Measurements from ENCODE around the gene CELSR3.

Gene CELSR3, protein sequence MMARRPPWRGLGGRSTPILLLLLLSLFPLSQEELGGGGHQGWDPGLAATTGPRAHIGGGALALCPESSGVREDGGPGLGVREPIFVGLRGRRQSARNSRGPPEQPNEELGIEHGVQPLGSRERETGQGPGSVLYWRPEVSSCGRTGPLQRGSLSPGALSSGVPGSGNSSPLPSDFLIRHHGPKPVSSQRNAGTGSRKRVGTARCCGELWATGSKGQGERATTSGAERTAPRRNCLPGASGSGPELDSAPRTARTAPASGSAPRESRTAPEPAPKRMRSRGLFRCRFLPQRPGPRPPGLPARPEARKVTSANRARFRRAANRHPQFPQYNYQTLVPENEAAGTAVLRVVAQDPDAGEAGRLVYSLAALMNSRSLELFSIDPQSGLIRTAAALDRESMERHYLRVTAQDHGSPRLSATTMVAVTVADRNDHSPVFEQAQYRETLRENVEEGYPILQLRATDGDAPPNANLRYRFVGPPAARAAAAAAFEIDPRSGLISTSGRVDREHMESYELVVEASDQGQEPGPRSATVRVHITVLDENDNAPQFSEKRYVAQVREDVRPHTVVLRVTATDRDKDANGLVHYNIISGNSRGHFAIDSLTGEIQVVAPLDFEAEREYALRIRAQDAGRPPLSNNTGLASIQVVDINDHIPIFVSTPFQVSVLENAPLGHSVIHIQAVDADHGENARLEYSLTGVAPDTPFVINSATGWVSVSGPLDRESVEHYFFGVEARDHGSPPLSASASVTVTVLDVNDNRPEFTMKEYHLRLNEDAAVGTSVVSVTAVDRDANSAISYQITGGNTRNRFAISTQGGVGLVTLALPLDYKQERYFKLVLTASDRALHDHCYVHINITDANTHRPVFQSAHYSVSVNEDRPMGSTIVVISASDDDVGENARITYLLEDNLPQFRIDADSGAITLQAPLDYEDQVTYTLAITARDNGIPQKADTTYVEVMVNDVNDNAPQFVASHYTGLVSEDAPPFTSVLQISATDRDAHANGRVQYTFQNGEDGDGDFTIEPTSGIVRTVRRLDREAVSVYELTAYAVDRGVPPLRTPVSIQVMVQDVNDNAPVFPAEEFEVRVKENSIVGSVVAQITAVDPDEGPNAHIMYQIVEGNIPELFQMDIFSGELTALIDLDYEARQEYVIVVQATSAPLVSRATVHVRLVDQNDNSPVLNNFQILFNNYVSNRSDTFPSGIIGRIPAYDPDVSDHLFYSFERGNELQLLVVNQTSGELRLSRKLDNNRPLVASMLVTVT (N-terminal part only)

DNA sequence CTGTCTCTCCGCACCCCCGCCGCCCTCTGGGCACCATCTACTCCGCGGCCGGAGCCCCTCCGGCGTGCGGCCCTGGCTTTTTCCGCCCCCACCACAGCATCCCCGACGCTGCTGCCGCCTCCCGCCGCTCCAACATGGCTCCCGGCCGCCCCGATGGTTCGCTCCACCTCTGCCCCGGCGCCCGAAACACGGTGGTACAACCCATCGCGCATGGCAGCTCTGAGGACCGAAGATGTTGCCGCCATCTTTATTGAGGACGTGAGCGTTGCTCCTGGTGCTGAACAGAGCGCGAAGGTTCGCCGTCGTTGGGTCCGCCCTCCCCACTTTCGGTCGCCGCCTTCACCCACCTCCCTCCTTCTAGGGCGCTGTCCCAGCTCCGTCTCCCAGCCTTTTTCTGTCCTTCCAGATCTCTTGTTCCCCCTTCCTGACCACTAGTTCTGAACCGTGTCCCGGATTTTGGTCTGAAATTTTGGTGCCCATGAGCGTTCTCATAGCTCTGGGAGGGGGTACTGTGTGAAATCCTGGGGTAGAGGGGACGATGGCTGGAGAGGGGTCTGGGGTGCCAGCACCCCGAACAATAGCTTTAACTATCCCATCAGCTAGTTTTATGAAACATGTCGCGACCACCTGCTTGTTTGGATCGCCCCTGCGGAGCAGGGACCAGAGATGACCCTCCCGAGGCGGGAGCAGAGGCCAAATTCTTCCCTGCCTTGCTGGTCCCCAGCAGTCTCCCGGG is at the start of gene CELSR3:
Gene CELSR3, minus strand, starts transcription at position 134 of the 736 bp plus-strand sequence. CDS start 252 bp downstream, outside the sequence.
- H3K27ac ChIP-seq: peak within 1 kb of the TSS; percentile 40; the same call in 1 of the 2 replicates
- TF ChIP-seq, protein P1, sequence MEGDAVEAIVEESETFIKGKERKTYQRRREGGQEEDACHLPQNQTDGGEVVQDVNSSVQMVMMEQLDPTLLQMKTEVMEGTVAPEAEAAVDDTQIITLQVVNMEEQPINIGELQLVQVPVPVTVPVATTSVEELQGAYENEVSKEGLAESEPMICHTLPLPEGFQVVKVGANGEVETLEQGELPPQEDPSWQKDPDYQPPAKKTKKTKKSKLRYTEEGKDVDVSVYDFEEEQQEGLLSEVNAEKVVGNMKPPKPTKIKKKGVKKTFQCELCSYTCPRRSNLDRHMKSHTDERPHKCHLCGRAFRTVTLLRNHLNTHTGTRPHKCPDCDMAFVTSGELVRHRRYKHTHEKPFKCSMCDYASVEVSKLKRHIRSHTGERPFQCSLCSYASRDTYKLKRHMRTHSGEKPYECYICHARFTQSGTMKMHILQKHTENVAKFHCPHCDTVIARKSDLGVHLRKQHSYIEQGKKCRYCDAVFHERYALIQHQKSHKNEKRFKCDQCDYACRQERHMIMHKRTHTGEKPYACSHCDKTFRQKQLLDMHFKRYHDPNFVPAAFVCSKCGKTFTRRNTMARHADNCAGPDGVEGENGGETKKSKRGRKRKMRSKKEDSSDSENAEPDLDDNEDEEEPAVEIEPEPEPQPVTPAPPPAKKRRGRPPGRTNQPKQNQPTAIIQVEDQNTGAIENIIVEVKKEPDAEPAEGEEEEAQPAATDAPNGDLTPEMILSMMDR (conservative IDR thresholded peaks at IDR 0.05): no peak

DNA sequence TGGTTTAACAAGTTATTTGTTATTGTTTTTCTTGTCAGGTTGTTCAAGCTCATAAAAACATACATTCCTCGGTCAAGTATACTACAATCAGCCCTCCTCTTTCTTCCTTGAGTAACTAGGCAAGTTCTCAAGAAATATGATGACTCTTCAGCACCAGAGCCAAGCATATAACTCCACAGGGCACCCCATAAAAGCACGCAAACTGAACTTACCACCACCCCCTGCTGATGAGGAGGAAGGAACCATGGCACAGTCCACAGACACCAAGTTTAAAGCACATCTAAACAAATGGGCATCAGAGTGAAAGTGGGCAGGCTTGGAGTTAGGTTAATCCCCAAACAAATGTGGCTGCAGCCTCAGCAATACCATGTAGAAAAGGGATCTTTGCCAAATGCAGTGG is 49.0 kb upstream of the CELSR3 start:
- TF ChIP-seq, protein P1 (conservative IDR thresholded peaks at IDR 0.05): no peak
- H3K27ac ChIP-seq: no peak overlapping the region

DNA sequence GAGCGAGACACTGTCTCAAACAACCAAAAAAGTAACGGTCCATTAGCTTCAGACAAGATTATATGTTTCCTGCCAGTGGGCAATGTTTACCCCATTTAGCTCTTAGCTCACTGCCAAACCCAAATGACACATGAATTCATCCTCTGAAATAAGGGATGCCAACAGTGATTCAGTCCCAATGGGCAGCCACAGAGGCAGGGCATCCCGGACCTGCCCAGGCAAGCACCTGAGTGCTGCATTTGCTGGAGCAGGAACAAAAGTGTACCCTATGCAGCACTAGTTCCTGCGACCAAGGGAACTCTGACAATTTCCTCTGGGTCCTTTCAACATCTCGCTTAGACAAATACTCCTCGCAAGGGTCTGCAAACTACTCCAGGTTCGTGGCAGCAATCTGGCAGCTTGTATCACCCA is 46.4 kb upstream of the CELSR3 start:
- no peak overlapping the region for H3K27ac ChIP-seq
- TF ChIP-seq, protein P1 (conservative IDR thresholded peaks at IDR 0.05): no peak

DNA sequence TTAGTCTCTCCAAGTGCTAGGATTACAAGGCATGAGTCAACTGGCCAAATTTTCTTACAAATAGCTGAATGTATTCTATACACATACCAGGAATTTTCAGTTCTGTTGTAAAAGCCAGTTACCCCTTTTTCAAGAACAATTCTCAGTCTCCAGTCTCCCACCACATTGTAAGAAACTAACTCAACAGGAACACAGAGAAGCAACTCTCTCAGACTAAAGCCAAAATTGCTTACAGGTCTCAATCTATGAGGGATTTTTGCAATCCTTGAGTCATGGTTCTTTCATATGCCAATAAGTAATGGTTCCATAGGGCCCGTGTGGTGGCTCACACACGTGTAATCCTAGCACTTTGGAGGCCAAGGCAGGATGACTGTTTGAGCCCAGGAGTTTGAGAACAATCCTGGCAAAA is 45.8 kb upstream of the CELSR3 start:
- peak overlapping the region; percentile 15; the same call in 1 of the 2 replicates for H3K27ac ChIP-seq
- TF ChIP-seq, protein P1 (conservative IDR thresholded peaks at IDR 0.05): no peak

DNA sequence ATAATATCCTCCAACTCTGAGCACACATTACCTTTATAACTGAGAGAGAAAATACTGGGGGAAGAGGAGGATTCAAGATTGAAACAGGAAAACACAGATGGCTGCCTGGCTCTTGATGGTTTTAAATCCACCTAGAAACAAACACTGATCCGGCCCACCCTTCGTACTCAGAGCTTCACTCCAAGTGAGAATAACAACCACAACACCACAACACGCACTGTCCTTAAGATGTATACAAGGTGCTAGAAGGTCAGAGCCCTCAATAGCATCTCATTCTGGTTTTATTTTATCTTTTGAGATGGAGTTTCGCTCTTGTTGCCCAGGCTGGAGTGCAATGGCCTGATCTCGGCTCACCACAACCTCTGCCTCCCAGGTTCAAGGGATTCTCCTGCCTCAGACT is 44.5 kb upstream of the CELSR3 start:
- TF ChIP-seq, protein P1 (conservative IDR thresholded peaks at IDR 0.05): no peak

DNA sequence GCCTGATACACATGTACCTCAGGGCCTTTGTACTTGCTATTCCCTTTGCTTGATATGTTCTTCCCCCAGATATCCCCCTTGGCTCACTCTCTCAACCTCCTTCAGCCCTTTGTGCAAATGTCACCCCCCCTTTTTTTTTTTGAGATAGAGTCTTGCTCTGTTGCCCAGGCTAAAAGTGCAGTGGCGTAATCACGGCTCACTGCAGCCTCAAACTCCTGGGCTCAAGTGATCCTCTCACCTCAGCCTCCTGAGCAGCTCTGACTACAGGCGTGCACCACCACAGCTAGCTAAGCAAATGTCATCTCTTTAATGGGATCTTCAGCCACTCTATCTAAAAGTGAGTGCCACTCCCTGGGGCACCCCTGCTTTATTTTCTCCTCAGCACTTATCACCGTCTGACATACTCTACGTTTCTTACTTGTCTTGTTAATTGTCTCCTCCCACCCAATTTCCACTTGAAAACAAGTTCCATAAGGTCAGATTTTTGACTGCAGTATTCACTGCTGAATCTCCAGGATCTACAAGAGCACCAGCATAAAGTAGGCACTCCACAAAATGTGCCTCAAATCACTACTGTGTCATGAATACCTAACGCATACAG is 39.7 kb upstream of the CELSR3 start:
- TF ChIP-seq, protein P1 (conservative IDR thresholded peaks at IDR 0.05): no peak
- no peak overlapping the region for H3K27ac ChIP-seq

More for the DNA sequence above, 44.5 kb upstream of the CELSR3 start:
- H3K27ac ChIP-seq: peak overlapping the region; percentile 15; the same call in 1 of the 2 replicates
